Activated T-cell treated with anti-CD3 and anti-CD28 coated beads, Interleukin-2, amount 50 U/mL, for 72 hours (primary cell): ENCODE measurements around the gene STARD3NL. TPM values are rescaled to one million over a fixed set of nuclear protein-coding genes. Genes with fewer than 3 reads are reported as not detected.

Experiments used
- ATAC-seq, 2 donors: fragments of 150-1000 bp; cut with Tn5 transposase; replicated peaks in 1 of 2; 2 replicates each; pipeline ENCODE4 v1.10.0; 2021; ENCODE audit warnings: moderate library complexity in 2 of 2, mild to moderate bottlenecking in 1 of 2
- DNase-seq, 2 donors: peaks; one replicate each; pipeline ENCODE4 v3.0.0; 2021 to 2022; ENCODE audit warnings: mixed read lengths in 1 of 2
- H3K27ac Mint-ChIP-seq: one replicate; pipeline ENCODE4 v1.8.0; 2022; ENCODE audit warnings: mild to moderate bottlenecking, moderate library complexity, mixed read lengths
- H3K27me3 Mint-ChIP-seq: one replicate; pipeline ENCODE4 v1.8.0; 2022; ENCODE audit warnings: low read depth, mixed read lengths
- H3K36me3 Mint-ChIP-seq, 2 donors: one replicate each; pipeline ENCODE4 v1.8.0; 2022; ENCODE audit warnings: mixed read lengths in 2 of 2, mild to moderate bottlenecking in 1 of 2; ENCODE audit not compliant: insufficient read depth in 2 of 2
- H3K4me1 Mint-ChIP-seq: one replicate; pipeline ENCODE4 v1.8.0; 2022; ENCODE audit warnings: low read depth, mixed read lengths
- H3K4me3 Mint-ChIP-seq, 2 donors: one replicate each; pipeline ENCODE4 v1.8.0; 2022; ENCODE audit warnings: mild to moderate bottlenecking in 2 of 2, mixed read lengths in 2 of 2, moderate library complexity in 2 of 2
- H3K9me3 Mint-ChIP-seq, 2 donors: one replicate each; pipeline ENCODE4 v1.8.0; 2022; ENCODE audit warnings: mixed read lengths in 2 of 2
- total RNA-seq, 2 donors: library from RNA; stranded (reverse); gene quantifications; one replicate each; pipeline ENCODE4 v1.2.3, GENCODE V29; 2022

STARD3NL gene
- total RNA-seq, 2 donors from 2014 or later = 25.8 to 26.7 TPM

DNA sequence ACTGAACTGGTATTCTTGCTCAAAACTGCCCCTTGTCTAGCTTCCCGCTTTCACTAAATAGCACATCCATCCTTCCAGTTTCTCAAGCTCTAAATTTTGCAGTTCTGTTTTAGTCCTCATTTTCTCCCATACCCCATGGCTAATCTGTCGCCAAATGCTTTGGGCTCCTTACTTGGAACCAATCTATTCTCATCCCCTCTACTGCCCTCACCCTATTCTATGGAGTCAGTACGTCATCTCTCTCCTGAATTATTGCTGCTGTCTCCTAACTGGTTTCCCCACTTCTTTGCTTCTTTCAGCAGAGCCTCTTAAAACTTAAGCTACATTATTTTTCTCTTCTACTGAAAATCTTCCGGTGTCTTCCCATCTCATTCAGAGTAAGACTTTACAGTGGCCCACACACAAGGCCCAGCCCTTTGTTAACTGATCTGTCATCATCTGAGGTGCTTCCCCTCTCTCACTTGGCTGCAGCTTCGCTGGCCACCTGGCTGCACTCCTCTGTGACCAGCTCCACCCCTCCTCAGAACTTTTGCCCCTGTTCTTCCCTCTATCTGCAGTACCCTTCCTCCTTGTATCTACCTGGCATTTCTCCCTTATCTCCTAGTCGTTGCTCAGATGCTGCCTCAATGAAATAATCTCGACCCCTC lies 9.9 kb downstream of the STARD3NL start:
- ATAC-seq (no peak), DNase-seq (no peak)
- Mint-ChIP-seq H3K27ac (no peak overlapping the region), H3K4me1 (peaks cover 45% of the 10 kb centered on the region), H3K4me3 (no peak overlapping the region), H3K36me3 (peaks cover 0 to 7% of the 10 kb centered on the region in 2 donors), H3K27me3 (no peaks in the 10 kb centered on the region), H3K9me3 (peaks cover 2% of the 10 kb centered on the region in 2 donors)

DNA sequence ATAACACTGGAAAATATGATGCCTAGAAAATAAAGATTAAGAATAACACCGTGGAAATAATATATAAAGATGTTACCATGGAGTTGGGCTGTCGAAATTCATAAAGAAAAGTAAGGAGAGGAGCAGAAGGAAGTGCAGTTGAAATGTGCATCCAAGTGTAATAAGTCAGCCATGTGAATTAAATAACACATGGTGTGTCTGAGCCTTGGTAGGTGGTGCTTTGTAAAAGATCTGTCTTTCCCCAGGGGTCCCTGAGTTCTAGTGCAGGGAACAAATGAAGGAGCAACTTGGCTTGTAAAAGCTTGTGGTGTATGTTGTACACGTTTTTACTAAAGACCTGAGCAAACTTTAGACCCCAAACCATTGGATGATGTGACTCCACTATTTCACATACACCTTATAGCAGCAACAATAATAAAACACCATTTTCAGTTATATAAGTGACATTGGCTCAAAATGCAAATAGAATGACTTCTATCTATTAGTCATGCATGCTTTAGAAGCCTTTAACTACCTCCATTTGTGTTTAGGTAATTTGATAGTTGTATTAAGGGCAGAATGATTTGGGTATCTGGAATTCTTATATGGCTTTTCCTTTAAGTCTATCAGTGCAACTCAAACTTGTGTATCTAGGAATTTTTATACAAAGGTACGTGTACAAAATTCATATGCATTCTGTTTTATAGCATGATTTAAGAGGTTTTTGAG lies 11.3 kb downstream of the STARD3NL start:
- Mint-ChIP-seq H3K4me3 (no peak overlapping the region), H3K4me1 (peaks cover 33% of the 10 kb centered on the region), H3K27me3 (no peaks in the 10 kb centered on the region), H3K36me3 (peaks cover 0 to 2% of the 10 kb centered on the region in 2 donors), H3K9me3 (peaks cover 2% of the 10 kb centered on the region in 2 donors), H3K27ac (no peak overlapping the region)
- DNase-seq (no peak), ATAC-seq (no peak)

DNA sequence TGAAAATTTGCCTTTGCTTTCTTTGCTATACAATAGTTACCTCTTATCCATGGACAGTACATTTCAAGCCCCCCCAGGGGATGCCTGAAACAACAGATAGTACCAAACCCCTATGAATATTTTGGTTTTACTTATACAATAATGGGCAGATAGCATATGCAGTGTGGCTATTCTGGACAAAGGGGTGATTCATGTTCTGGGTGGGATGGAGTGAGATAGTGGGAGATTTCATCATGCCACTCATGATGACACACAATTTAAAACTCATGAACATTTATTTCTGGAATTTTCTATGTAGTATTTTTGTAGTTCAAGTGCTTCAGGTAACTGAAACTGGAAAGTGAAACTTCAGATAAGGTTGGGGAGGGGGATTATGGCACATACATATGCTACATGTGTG lies 12.0 kb downstream of the STARD3NL start:
- peak; percentile 34 to 51 for ATAC-seq
- DNase-seq = no peak
- Mint-ChIP-seq H3K27me3 (no peaks in the 10 kb centered on the region), H3K9me3 (peaks cover 2% of the 10 kb centered on the region in 2 donors), H3K27ac (peak overlapping the region; percentile 5), H3K4me1 (peaks cover 31% of the 10 kb centered on the region), H3K36me3 (peaks cover 0 to 2% of the 10 kb centered on the region in 2 donors), H3K4me3 (peak overlapping the region in 1 of 2 donors; percentile 11)

DNA sequence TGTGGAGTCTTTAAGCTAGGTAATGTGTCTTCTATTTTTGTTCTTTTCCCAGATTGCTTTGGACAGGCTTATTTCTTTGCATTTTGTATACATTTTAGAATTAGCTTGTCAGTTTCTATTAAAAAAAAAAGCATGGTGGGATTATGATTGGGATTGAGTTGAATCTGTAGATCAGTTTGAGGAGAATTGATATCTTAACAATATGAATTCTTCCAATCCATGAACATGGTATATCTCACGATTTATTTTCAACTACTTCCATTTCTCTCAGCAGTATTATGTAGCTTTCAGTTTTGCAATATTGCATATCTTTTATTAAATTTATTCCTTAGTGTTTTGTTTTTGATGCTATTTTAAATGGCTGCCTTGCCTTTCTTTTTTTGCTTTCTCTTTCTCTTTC lies 13.7 kb downstream of the STARD3NL start:
- H3K36me3 Mint-ChIP-seq = peaks cover 0 to 2% of the 10 kb centered on the region in 2 donors
- ATAC-seq (no peak), DNase-seq (no peak)
- H3K4me3 Mint-ChIP-seq = peak overlapping the region in 1 of 2 donors; percentile 56
- peaks cover 31% of the 10 kb centered on the region for H3K4me1 Mint-ChIP-seq
- no peaks in the 10 kb centered on the region for H3K27me3 Mint-ChIP-seq
- peaks cover 2% of the 10 kb centered on the region in 2 donors for H3K9me3 Mint-ChIP-seq
- peak overlapping the region; percentile 3 for H3K27ac Mint-ChIP-seq

DNA sequence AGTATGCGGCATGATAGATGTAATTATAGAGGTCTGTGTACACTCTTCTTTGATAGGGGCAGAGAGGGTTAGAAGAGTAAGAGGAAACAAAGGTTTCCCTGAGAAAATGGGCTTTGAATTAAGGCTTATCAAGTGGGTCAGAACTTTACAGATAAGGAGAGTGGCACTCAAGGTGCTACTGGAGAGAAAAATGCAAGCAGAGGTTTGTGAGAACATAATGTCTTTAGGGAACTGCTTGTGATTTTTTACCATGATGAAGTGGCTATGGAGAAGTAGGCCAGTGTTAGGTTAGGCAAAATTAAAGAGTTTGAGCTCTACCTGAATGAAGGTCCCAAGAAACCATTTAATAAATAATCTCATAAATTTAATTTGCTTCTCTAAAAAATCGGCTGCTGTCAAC lies 14.3 kb downstream of the STARD3NL start:
- peaks cover 0 to 2% of the 10 kb centered on the region in 2 donors for H3K36me3 Mint-ChIP-seq
- H3K4me1 Mint-ChIP-seq = peaks cover 31% of the 10 kb centered on the region
- peaks cover 2% of the 10 kb centered on the region in 2 donors for H3K9me3 Mint-ChIP-seq
- DNase-seq (no peak), ATAC-seq (no peak)
- H3K27ac Mint-ChIP-seq = peak overlapping the region; percentile 3
- H3K27me3 Mint-ChIP-seq = no peaks in the 10 kb centered on the region
- H3K4me3 Mint-ChIP-seq = peak overlapping the region in 1 of 2 donors; percentile 56

DNA sequence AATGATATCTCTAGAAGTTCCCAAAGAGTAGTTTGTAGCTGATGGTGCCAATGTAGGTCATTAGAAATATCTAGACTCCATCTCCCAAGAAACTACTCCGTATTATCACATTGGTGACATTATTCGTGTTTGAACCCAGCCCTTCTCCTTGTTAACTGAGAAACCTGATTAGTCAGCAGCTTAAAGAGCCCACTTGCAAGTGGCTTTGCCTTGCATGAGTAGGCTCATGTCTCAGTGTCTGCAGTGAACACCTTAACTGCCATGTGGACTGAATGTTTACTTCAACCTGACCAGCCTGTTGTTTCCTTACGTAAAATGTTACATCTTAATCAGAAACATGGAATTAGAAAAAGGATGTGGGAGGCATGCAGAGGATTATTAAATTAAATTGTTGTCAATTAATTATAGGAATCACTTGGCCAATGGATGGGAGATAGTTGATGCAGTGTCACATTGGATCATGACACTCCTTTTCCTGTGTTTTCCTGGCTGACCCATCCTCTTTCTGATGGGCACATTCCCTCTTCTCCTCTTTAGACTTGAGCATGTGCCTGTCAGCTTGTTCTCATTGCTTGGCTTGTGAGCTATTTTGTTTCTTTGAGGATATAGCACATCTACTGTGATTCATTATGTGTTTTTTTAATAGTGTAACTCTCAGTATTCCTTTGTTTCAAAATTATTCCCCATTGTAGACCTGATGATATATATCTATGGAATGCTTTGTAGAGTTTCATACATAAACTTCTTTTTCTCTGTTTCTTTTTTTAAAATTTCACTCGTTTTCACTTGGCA lies 18.0 kb downstream of the STARD3NL start:
- peaks cover 9% of the 10 kb centered on the region for H3K4me1 Mint-ChIP-seq
- no peak overlapping the region for H3K27ac Mint-ChIP-seq
- peaks cover 2% of the 10 kb centered on the region in 2 donors for H3K9me3 Mint-ChIP-seq
- H3K36me3 Mint-ChIP-seq = peaks cover 0 to 2% of the 10 kb centered on the region in 2 donors
- H3K4me3 Mint-ChIP-seq = no peak overlapping the region
- DNase-seq (no peak), ATAC-seq (no peak)
- H3K27me3 Mint-ChIP-seq = no peaks in the 10 kb centered on the region

DNA sequence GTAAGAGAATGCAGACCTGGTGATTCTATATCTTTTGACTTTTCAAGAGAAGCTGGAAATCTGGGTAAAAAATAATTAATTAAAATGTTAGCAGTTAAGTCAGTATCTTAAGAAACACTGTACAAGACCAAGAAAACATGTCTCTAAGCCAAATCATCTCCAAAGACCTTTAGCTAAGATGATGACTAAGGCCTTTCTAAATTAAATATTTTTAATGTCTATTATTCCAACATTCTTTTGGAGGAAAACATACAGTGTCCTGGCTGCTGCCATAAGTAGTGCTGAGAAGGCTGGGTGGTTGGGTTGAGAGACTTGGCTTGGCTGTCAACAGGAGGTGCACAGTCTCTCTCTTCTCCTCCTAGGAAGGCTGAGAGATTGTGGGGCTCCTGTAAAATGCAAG lies 20.3 kb downstream of the STARD3NL start:
- DNase-seq (no peak), ATAC-seq (no peak)
- H3K36me3 Mint-ChIP-seq = peaks cover 4 to 6% of the 10 kb centered on the region in 2 donors
- H3K27me3 Mint-ChIP-seq = no peaks in the 10 kb centered on the region
- H3K27ac Mint-ChIP-seq = no peak overlapping the region
- H3K4me3 Mint-ChIP-seq = no peak overlapping the region
- peaks cover 0 to 2% of the 10 kb centered on the region in 2 donors for H3K9me3 Mint-ChIP-seq
- H3K4me1 Mint-ChIP-seq = peaks cover 9% of the 10 kb centered on the region

DNA sequence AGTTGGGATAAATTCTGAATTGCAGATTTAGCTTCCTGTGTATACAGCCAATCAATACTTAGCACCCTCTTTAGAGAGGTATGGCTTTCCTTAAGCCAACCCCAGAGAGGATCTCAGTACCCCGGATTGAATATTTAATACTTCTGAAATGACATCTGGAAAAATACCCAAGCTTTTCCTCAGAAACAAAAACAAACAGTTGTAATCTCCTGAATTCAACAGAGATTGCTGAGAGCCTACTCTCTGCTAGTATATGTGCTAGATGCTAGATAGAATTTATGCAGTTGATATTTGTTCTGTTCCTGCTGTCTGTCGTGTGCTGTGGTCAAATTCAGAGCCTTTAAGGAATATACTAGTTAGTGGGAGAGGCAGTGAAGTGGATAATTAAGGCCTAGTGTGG lies 21.1 kb downstream of the STARD3NL start:
- DNase-seq (no peak), ATAC-seq (no peak)
- H3K9me3 Mint-ChIP-seq = peaks cover 0 to 2% of the 10 kb centered on the region in 2 donors
- peaks cover 9% of the 10 kb centered on the region for H3K4me1 Mint-ChIP-seq
- peaks cover 4 to 6% of the 10 kb centered on the region in 2 donors for H3K36me3 Mint-ChIP-seq
- no peaks in the 10 kb centered on the region for H3K27me3 Mint-ChIP-seq
- no peak overlapping the region for H3K4me3 Mint-ChIP-seq
- H3K27ac Mint-ChIP-seq = no peak overlapping the region

DNA sequence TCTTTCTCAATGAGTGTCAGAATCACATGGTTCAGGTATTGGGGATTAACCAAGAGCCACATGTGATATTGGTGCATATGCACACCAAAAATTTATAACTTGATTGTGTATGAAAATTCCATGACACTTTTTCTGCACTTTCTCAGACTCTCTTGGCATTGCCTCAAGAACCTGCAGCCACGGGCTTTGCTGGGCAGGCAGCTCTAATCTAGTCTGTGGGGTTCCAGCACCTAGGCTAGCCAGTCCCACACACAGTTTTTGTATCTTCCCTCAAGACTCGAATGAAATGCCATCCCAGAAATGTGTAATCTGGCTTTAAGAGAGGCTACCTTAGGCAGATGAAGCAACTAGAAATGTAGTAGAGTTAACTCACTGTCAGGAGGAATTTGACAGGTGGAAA lies 21.7 kb downstream of the STARD3NL start:
- ATAC-seq (no peak), DNase-seq (no peak)
- H3K4me3 Mint-ChIP-seq = no peak overlapping the region
- H3K27me3 Mint-ChIP-seq = no peaks in the 10 kb centered on the region
- H3K27ac Mint-ChIP-seq = no peak overlapping the region
- H3K4me1 Mint-ChIP-seq = peaks cover 9% of the 10 kb centered on the region
- peaks cover 4 to 6% of the 10 kb centered on the region in 2 donors for H3K36me3 Mint-ChIP-seq
- peaks cover 0 to 2% of the 10 kb centered on the region in 2 donors for H3K9me3 Mint-ChIP-seq

DNA sequence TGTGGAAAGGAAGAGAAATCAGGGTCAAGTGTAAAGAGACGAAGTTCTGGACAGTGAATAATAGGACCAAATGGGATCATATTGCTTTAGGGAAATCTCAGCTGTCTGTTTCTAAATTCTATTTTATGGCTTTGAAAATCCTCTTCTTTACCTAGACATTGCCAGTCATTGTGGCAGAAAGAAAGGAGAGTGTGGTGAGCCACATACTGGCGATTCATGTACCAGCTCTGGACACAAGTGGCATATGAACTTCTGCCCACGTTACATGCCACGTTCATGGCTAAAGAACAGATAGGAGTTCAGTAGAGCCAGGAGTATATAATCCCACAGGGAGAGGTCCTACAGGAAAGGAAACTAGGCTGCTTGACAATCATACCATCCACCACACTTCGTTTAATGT lies 28.0 kb downstream of the STARD3NL start:
- no peak for ATAC-seq
- Mint-ChIP-seq H3K27ac (no peak overlapping the region), H3K4me3 (no peak overlapping the region), H3K27me3 (no peaks in the 10 kb centered on the region), H3K36me3 (peaks cover 4 to 6% of the 10 kb centered on the region in 2 donors), H3K9me3 (peaks cover 0 to 2% of the 10 kb centered on the region in 2 donors), H3K4me1 (no peaks in the 10 kb centered on the region)
- DNase-seq = no peak

DNA sequence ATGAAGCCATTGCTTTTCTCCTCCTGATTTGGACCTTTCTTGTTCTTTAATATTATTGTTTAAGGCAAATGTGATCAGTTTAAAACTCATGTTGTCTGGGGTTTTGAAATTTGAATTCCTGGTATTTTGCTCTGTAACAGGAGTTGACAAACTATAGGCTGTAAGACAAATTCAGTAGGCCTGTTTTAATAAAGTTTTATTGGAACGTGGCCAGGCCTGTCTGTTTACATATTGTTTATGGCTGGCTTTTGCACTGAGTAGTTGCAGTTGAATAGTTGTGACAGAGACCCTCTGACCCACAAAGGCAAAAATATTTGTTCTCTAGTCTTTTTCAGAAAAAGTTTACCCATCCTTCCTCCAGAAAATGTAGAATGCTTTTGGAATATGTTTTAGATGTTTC lies 29.8 kb downstream of the STARD3NL start:
- Mint-ChIP-seq H3K27me3 (no peaks in the 10 kb centered on the region), H3K4me3 (no peak overlapping the region), H3K9me3 (peaks cover 0 to 1% of the 10 kb centered on the region in 2 donors), H3K27ac (no peak overlapping the region), H3K4me1 (no peaks in the 10 kb centered on the region), H3K36me3 (peaks cover 2% of the 10 kb centered on the region in 2 donors)
- DNase-seq = no peak
- no peak for ATAC-seq

DNA sequence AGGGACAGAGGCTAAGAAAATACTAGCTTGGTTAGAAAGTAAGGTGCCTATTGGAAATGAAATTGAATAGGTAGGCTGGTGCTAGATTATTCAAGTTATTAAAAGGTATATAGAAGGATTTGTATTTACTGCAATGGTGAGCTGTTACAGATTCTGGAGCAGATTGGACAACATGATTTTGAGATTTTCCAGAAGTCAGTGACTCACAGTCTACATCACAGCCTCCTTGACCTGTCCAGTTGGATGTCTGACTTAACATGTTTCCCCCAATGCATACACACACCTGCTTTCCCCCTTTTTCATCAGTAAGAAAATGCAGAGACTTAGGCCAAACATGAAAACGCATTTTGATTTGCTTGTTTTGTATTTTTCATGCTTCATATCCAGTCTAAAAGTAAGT lies 33.4 kb downstream of the STARD3NL start:
- Mint-ChIP-seq H3K9me3 (no peaks in the 10 kb centered on the region), H3K4me3 (no peak overlapping the region), H3K27me3 (no peaks in the 10 kb centered on the region), H3K4me1 (peaks cover 9% of the 10 kb centered on the region), H3K27ac (no peak overlapping the region), H3K36me3 (peaks cover 0 to 2% of the 10 kb centered on the region in 2 donors)
- ATAC-seq (no peak), DNase-seq (no peak)

DNA sequence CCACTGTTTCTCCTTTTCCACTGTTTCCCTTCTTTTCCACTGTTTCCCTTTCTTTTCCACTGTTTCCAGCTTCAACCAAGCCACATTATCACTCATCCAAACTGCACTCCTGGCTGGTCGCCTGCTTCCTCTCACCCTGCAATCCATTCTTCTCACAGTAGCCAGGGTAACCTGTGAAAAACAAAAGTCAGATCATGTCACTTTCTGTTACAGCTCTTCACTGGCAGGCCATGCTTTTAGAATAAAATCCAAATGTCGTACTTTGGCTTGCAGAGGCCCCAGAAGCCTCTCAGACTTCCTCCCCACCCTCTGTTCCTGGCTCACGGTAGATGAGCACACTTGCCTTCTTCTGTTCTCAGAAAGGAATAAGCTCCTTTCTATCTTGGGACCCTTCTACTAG lies 33.9 kb downstream of the STARD3NL start:
- H3K36me3 Mint-ChIP-seq = peaks cover 0 to 2% of the 10 kb centered on the region in 2 donors
- peaks cover 9% of the 10 kb centered on the region for H3K4me1 Mint-ChIP-seq
- H3K27me3 Mint-ChIP-seq = no peaks in the 10 kb centered on the region
- ATAC-seq = no peak
- H3K9me3 Mint-ChIP-seq = no peaks in the 10 kb centered on the region
- DNase-seq = no peak
- no peak overlapping the region for H3K27ac Mint-ChIP-seq
- no peak overlapping the region for H3K4me3 Mint-ChIP-seq
